Stimulated activated CD8-positive, alpha-beta memory T cell treated with anti-CD3 and anti-CD28 coated beads, Interleukin-15, amount 100 ng/mL, for 24 hours (primary cell): ENCODE data around the gene RTN4RL2.
A peak's percentile ranks its signal among the peaks of the same experiment; 100 is the strongest.

Experiments used
- DNase-seq: peaks from one replicate; pipeline ENCODE4 v3.0.0-alpha.2; 2020; ENCODE audit warnings: low read depth

The RTN4RL2 gene

GRCh38 chr11:57481315-57481714, 21.0 kb downstream of the RTN4RL2 start:
- no peak for DNase-seq

DNA sequence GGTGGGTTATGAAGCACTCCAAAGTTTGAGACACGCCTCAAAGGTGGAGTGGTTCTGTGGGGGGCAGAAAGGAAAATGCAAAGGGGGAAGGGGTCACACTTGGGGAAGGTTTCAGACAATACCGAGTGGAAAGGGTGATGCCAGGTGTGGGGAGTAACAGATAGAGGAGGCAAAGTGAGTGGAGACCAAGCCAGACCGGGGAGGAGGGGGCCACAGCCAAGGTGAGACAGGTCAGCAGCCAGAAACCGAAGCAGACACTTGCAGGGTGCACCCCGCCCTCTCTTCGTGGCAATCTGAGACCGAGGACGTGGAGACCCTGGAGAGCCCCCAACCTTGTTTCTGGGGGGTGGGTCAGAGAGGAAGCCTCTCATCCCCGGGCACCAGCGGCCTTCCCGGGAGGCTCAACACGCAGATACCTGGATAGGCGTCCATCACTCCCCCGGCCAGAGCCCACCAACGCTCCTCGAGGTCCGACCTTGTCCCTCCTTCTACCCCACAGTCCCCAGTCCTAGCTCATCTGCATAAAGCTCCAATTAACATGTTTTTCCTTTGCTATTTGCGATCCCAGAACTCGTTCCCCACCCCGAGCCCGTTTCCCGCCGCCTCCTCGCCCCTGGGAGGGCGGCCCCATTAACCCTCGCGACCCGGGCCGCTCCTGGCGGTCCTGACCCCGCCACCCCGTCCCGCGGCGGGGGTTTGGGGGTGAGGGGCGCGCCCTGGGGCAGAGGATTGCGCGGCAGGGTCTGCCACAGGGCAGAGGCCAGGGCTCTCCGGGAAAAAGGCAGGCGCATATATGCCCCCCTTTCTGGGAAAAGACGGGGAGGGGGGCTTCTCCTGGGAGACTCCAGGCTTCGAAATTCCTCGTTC, 21.8 kb downstream of the RTN4RL2 start:
- DNase-seq, result no peak

DNA sequence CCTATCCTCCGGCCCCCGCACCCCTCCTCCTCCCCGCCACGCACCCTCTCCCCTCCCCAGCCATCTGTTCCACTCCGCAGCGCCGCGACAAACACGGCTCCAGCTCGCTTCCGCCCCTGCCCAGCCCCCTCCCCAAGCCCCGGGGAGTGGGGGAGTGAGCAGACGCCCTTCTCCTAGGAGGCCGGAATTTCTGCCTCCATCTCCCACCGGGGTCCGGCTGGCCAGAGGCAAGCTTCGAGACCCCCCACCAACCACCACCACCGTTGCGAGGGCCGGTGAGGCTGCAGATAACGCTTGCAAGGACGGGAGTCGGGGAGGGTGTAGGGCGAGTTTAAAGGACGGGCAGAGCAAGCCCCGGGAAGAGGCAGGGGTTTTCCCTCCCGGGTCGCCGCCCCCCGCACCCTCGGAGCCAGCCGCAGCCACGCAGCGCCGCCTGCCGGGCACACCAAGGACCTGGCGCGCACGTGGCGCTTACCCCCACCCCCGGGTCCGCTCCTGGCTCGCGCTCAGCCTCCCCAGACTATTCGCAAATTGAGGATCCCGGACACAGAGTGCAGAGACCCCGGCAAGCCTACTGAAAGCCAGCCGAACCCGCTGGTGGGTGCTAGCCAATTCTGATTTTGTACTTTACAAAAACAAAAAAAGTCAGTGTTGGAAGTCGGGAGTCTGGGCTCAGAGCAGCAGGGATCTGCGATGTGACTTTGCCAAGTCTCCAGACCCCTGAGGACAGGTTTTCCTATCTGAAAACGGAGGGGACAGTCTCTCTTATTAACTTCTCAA, 22.6 kb downstream of the RTN4RL2 start:
- DNase-seq, result peak; percentile 58

GRCh38 chr11:57483562-57483918, 23.2 kb downstream of the RTN4RL2 start:
- DNase-seq, result no peak

DNA sequence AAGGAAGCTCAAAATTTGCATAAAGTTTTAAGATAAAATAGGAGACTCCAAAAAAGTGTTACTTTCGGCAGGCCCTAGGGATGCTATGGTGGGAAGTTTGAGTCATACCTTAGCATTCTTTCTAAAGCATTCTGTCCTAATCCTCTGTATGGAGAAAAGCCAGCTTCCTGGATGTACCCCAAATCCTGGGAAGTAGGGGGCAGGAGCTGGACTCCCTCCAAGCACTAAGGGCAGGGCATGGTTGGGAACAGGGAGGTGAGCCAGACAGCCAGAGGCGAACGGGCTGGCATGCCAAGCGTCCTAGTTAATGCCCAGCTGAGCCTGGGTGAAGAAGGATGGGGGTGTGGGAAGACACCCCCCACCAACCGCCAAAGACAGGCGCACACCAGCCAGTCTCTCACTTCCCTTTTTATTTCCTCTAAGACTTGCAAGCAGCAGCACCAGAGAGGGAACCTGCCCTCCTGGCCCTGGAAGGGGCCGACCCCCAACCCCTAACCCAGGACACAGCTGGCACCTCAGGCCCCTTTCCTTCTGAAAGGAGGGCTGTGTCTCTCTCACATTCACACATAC, 23.9 kb downstream of the RTN4RL2 start:
- no peak for DNase-seq

- no peak for DNase-seq
Measured at GRCh38 chr11:57485217-57485990, 25.1 kb downstream of the RTN4RL2 start.

- DNase-seq, result no peak
Measured at GRCh38 chr11:57487021-57487778, 26.9 kb downstream of the RTN4RL2 start.

DNA sequence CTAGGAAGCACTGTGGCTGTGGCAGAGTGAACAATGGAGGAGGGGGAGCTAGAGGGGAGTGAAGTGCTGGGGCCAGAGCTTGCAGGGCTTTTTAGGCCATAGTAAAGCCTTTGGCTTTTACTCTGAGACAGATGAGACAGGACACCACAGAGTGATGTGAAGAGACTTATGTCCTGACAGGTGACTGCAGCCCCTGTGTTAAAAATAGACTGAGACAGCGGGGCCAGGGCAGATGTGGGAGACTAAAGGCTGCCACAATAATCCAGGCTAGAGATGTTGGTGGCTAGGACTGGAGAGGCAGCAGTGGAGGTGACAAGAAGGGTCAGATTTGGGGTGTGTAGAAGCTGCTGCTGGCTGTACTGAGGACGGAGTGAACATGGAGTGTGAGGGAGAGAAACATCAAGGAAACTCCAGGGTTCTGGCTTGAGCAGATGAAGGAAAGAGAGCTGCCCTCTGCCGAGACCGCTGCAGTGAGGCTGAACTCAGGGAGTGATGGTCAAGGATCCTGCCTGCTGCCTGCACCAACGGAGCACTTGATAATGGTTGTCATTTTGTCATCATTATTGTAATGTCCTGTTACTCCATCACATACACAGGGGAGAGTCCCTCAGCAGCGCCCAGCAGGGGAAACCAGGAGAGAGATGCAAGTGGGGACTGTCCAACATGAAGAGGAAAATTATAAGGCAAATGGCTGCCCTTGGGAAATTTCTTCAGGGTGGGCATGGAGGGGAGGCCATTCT, 27.8 kb downstream of the RTN4RL2 start:
- DNase-seq, result no peak

GRCh38 chr11:57490456-57491248, 30.3 kb downstream of the RTN4RL2 start:
- no peak for DNase-seq

DNA sequence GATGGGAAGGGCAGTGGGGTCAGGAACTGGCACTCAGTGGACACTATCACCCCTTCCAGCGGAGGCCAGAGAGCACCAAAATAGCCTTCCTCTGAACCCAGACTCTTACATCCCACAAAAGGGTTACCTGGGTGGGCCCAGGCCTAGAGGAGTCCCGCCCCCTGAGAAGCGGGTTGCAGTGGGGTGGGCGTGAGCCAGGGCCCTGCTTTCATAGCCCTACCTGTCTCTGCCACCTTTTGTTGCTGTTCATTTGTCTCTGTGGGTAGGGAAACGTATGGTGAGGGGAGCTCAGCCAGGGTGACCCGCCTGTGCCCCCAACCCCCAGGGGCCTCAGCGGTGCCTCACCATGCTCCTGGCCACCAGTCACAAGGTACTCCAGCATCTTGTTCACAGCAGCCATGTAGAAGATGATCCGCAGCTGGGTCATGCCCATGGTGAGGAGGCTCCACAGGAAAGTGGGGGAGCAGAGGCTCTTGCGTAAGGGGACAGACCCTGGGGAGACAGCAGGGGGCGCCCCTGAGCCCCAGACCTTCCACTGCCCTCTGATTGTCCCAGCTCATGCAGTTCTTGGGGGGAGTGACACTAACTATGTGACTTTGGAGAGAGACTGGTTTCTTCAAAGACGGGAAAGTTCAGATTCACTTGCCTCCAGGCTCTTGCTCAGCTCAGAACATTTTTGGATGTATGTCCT, 31.2 kb downstream of the RTN4RL2 start:
- peak; percentile 27 for DNase-seq

DNA sequence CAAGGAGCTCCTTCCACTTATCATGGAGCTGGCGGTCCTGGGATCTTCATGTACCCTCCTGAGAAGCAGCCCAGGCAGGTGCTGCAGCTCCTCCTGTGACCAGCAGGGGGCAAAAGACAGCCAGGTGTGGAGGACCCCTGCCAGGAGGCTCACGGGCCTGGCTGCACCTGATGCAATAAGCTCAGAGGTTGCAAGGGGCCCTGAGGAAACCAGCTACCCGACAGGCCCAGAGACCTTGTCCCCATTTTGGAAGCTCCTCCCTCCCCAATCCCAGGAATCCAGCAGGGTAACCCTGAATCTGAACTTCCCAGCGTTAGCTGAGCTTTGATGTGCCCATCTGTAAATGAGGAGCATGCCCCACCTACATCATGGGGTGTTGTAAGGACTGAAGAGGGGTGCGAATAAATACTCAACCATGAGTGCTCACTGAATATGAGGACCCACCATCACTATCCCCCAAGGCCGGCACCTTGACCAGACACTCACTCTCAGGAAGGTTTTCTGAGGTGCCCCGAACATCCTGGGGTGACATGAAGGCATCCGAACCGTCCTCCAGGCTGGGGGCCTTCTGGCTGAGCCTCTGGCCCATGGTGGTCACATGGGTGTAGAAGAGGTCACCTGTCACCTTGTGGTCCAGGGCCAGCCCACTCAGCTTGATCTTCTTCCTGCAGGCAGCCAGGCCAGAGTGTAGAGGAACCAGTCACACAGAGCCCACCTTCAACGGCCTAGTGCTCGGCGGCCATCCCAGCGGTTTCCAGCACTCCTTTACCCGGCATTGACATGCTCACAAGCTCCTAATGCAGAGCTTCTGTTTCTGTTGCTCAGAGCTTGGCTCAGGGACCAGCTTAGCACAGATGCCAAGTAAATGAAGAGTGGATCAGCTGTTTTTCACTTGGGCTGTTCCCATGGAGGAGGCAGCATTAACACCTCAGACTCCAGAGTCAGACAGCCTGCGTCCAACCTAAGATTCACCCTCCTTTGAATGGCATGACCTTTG, 33.5 kb downstream of the RTN4RL2 start:
- DNase-seq, result peak; percentile 46

- DNase-seq, result no peak
Measured at GRCh38 chr11:57496109-57496820, 35.9 kb downstream of the RTN4RL2 start.

DNA sequence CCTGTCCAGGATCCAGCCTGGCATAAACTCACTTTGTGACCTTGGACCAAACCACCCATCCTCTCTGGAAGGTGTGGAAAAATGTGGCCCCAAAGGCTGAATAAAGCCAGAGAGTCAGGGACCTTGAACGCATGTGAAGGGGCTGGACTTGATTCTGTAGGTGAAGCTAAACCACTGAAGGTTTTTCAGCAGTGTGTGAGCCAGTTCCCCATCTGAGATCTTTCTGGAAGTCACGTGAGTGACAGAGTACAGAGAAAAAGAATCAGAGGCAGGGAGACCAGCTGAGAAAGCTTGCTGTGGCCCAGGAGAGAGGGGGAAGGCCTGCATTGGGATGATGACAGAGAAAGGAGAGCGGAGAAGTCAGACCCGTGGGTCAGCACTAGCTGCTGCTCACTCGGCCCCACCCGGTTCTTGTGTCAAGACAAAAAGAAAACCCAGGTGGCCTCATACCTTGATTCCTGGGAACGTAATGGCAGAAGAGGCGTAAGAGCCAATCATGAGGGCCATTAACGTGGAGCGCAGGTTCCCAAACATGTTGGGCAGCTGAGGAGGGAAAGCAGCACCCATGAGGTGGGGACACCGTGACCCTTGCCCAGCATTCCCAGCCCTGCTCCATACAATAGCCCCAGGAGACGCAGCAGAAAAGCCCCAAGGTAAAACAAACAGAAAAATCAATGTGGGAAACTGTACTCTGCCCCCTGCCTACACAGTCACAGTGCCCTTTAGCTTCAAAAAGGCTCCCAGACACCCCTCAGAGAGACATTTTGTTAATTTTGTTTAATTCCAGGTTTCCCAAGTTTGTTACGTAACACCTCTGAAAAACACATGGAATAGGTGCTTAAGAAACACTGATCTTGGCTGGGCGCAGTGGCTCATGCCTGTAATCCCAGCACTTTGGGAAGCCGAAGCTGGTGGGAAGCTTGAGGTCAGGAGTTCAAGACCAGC, 37.2 kb downstream of the RTN4RL2 start:
- DNase-seq, result no peak

DNA sequence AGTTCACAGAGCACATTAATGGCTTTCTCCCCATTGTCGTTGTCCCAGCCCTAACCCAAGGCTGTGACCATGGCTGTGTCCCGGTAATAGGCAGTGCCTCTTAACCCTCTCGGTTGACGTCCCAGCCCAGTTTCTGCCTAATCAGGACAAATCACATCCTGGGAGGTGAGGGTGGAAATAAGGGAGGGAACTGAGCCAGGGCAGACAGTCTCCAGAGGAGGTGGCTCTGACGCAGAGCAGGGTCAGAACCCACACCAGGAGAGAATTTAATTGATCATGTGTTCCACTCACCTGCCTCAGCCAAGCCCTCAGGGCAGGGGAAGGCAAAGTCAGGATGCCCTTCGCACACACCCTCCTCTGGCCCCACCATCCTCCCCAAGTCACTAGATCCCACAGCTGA, 38.2 kb downstream of the RTN4RL2 start:
- no peak for DNase-seq

- DNase-seq, result no peak
Measured at GRCh38 chr11:57499413-57499982, 39.2 kb downstream of the RTN4RL2 start.

GRCh38 chr11:57499983-57500461, 39.7 kb downstream of the RTN4RL2 start:
- no peak for DNase-seq
